Neuronal stem cell (in vitro differentiated cells): Measurements from ENCODE around the gene GIT1.

ENCODE experiments used
- DNase-seq: peaks from one replicate; pipeline ENCODE4 v3.0.0-alpha.2; 2013; ENCODE audit warnings: low spot score
- H2AFZ ChIP-seq: one replicate; pipeline ENCODE4 v1.6.1; 2013; ENCODE audit warnings: mild to moderate bottlenecking, low read length, inconsistent platforms
- H2AK5ac ChIP-seq: 2 replicates; pipeline ENCODE4 v1.6.1; 2013; ENCODE audit warnings: low read depth, mild to moderate bottlenecking, inconsistent platforms, low read length, moderate library complexity, mixed read lengths
- H2BK120ac ChIP-seq: 2 replicates; pipeline ENCODE4 v1.6.1; 2013; ENCODE audit warnings: low read depth, mild to moderate bottlenecking, inconsistent platforms, low read length, moderate library complexity, mixed read lengths
- H2BK12ac ChIP-seq: one replicate; pipeline ENCODE4 v1.6.1; 2013; ENCODE audit warnings: low read length, inconsistent platforms
- H2BK15ac ChIP-seq: 2 replicates; pipeline ENCODE4 v1.6.1; 2013; ENCODE audit warnings: mild to moderate bottlenecking, low read length, inconsistent platforms, mixed read lengths
- H2BK5ac ChIP-seq: one replicate; pipeline ENCODE4 v1.6.1; 2013; ENCODE audit warnings: inconsistent platforms, mild to moderate bottlenecking, low read length, moderate library complexity
- H3K14ac ChIP-seq: one replicate; pipeline ENCODE4 v1.6.1; 2013; ENCODE audit warnings: low read length, inconsistent platforms
- H3K18ac ChIP-seq: 2 replicates; pipeline ENCODE4 v1.6.1; 2013; ENCODE audit warnings: low read length, inconsistent platforms
- H3K23ac ChIP-seq: 2 replicates; pipeline ENCODE4 v1.6.1; 2013; ENCODE audit warnings: low read depth, mild to moderate bottlenecking, mixed read lengths, low read length, inconsistent platforms; ENCODE audit not compliant: poor library complexity
- H3K27ac ChIP-seq: replicated peaks from 3 replicates; pipeline ENCODE4 v1.5.1; 2013; ENCODE audit warnings: low read length, inconsistent platforms
- H3K27me3 ChIP-seq, 3 experiments: 2 replicates each; pipeline ENCODE4 v1.6.1; 2013; ENCODE audit warnings: low read length in 3 of 3, mild to moderate bottlenecking in 2 of 3, inconsistent platforms in 1 of 3, low read depth in 1 of 3, mixed read lengths in 1 of 3, moderate library complexity in 1 of 3; ENCODE audit not compliant: control insufficient read depth in 3 of 3, insufficient read depth in 3 of 3
- H3K36me3 ChIP-seq, 2 donors: replicated peaks in 1 of 2; 2 replicates each; pipeline ENCODE4 v1.6.1; 2013; ENCODE audit warnings: low read length in 2 of 2; ENCODE audit not compliant: control insufficient read depth in 2 of 2, insufficient read depth in 2 of 2
- H3K4ac ChIP-seq: 2 replicates; pipeline ENCODE4 v1.6.1; 2013; ENCODE audit warnings: inconsistent platforms, mild to moderate bottlenecking, low read length, moderate library complexity
- H3K4me1 ChIP-seq, 2 donors: 1 replicate in 1 of 2; 2 replicates in 1 of 2; pipeline ENCODE4 v1.6.1; 2013; ENCODE audit warnings: low read length in 2 of 2, low read depth in 1 of 2; ENCODE audit not compliant: control insufficient read depth in 2 of 2, insufficient read depth in 1 of 2
- H3K4me2 ChIP-seq: one replicate; pipeline ENCODE4 v1.6.1; 2013; ENCODE audit warnings: mild to moderate bottlenecking, low read length, inconsistent platforms; ENCODE audit not compliant: insufficient read depth, poor library complexity, severe bottlenecking
- H3K4me3 ChIP-seq, 2 donors: 2 replicates each; pipeline ENCODE4 v1.5.1; 2013; ENCODE audit warnings: low read length in 2 of 2, mild to moderate bottlenecking in 2 of 2, inconsistent platforms in 1 of 2, moderate library complexity in 1 of 2
- H3K79me1 ChIP-seq: one replicate; pipeline ENCODE4 v1.6.1; 2013; ENCODE audit warnings: low read depth, mild to moderate bottlenecking, inconsistent platforms, low read length, moderate library complexity
- H3K9ac ChIP-seq: one replicate; pipeline ENCODE4 v1.6.1; 2013; ENCODE audit warnings: mild to moderate bottlenecking, low read depth, low read length, inconsistent platforms; ENCODE audit not compliant: poor library complexity
- H3K9me3 ChIP-seq, 2 donors: replicated peaks in 1 of 2; 2 replicates each; pipeline versions ENCODE3 to v1.6.1; 2013; ENCODE audit warnings: low read length in 2 of 2, mild to moderate bottlenecking in 2 of 2, inconsistent platforms in 1 of 2, low read depth in 1 of 2, mixed read lengths in 1 of 2, moderate library complexity in 1 of 2; ENCODE audit not compliant: control insufficient read depth in 2 of 2, insufficient read depth in 1 of 2
- H4K8ac ChIP-seq: one replicate; pipeline ENCODE4 v1.6.1; 2013; ENCODE audit warnings: low read depth, mild to moderate bottlenecking, inconsistent platforms, low read length, moderate library complexity
- H4K91ac ChIP-seq: one replicate; pipeline ENCODE4 v1.6.1; 2013; ENCODE audit warnings: low read length, low read depth, mild to moderate bottlenecking, inconsistent platforms; ENCODE audit not compliant: poor library complexity
- WGBS, 2 donors: extraction: QIAGEN DNeasy Blood & Tissue Kit; methylation state at CpG; one replicate each; pipeline ENCODE4 v1.1.7; 2013; ENCODE audit warnings: missing lambda C conversion rate in 2 of 2, mixed read lengths in 1 of 2; ENCODE audit not compliant: insufficient read length in 2 of 2, insufficient replicate concordance in 1 of 2; ENCODE audit errors: extremely low coverage in 2 of 2; 5-methylcytosine and 5-hydroxymethylcytosine counted together

GIT1 gene

DNA sequence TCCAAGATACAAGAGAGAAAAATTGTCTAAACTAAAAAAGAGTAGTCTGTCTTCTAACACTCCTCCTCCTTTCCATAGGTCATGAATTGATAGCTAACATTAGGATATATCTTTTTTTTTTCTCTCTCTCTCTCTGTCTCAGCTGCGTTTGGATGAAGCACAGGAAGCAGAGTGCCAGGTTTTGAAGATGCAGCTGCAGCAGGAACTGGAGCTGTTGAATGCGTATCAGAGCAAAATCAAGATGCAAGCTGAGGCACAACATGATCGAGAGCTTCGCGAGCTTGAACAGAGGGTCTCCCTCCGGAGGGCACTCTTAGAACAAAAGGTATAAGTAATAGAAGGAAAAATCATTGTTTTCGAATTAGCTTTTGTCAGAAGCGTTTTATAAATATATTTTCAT, 55.5 kb downstream of the GIT1 start:
- no peak overlapping the region for H3K4ac ChIP-seq
- no peaks in the 10 kb centered on the region for H3K4me1 ChIP-seq
- no peak overlapping the region for H3K14ac ChIP-seq
- no peak overlapping the region for H2BK5ac ChIP-seq
- no peak overlapping the region for H2BK12ac ChIP-seq
- no peak overlapping the region for H4K8ac ChIP-seq
- peaks cover 17 to 83% of the 10 kb centered on the region in 2 donors for H3K36me3 ChIP-seq
- no peak overlapping the region for H2BK15ac ChIP-seq
- no peak overlapping the region for H3K4me3 ChIP-seq
- no peak overlapping the region for H4K91ac ChIP-seq
- no CpG with 5 or more reads among the region's 8 CpGs for WGBS, 2 donors
- no peak overlapping the region for H3K23ac ChIP-seq
- H3K9ac ChIP-seq, result no peak overlapping the region
- H2BK120ac ChIP-seq, result no peak overlapping the region
- H3K9me3 ChIP-seq, result no peaks in the 10 kb centered on the region
- no peak overlapping the region for H2AFZ ChIP-seq
- no peak for DNase-seq
- H3K4me2 ChIP-seq, result no peak overlapping the region
- no peaks in the 10 kb centered on the region for H3K27me3 ChIP-seq
- H3K79me1 ChIP-seq, result no peaks in the 10 kb centered on the region
- H3K18ac ChIP-seq, result no peak overlapping the region
- no peak overlapping the region for H3K27ac ChIP-seq
- H2AK5ac ChIP-seq, result no peak overlapping the region

DNA sequence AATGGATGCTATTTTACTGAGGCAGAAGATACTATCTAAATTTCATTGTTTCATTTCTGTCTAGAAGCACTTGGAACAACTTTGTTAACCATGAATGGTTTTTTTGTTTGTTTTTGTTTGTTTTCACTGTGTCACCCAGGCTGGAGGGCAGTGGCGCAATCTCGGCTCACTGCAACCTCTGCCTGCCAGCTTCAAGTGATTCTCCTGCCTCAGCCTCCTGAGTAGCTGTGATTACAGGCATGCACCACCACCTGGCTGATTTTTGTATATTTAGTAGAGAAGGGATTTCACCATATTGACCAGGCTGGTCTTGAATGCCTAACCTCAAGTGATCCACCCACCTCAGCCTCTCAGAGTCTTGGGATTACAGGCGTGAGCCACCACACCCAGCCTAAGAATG, 63.1 kb downstream of the GIT1 start:
- Histone ChIP-seq H2BK12ac (no peak overlapping the region), H3K36me3 (peaks cover 16 to 93% of the 10 kb centered on the region in 2 donors), H3K4me3 (no peak overlapping the region), H3K18ac (no peak overlapping the region), H3K27me3 (no peaks in the 10 kb centered on the region), H2AFZ (no peak overlapping the region), H3K4me2 (no peak overlapping the region), H3K4me1 (peaks cover 0 to 2% of the 10 kb centered on the region in 2 donors), H3K4ac (no peak overlapping the region), H4K91ac (no peak overlapping the region), H2BK15ac (no peak overlapping the region), H3K27ac (no peak overlapping the region), H3K14ac (no peak overlapping the region), H2BK120ac (no peak overlapping the region), H3K23ac (no peak overlapping the region), H3K9ac (no peak overlapping the region), H2AK5ac (no peak overlapping the region), H2BK5ac (no peak overlapping the region), H3K79me1 (no peaks in the 10 kb centered on the region), H3K9me3 (no peaks in the 10 kb centered on the region), H4K8ac (no peak overlapping the region)
- no peak for DNase-seq
- WGBS, 2 donors, result no CpG with 5 or more reads among the region's 3 CpGs

DNA sequence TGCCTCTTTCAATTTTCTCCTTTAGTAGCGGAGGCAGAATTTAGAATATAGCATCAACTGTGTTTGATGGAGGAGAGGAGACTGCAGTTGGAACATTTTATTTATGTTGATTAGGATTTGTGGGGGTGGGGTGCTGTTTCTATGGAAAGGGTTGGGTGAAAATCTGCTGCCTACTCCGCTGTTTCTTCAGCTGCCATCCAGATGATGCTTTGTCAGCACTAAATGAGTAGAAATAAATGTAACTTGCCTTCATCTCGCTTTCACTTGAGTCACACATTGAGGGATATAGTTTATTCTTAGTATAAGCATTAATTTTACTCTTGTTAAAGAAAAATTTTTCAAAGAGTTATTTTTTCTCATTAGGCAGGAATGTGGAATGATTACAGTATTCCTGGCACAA, 64.8 kb downstream of the GIT1 start:
- H3K4me2 ChIP-seq, result no peak overlapping the region
- WGBS, 2 donors, result no CpG with 5 or more reads among the region's 3 CpGs
- H2BK12ac ChIP-seq, result no peak overlapping the region
- H3K14ac ChIP-seq, result no peak overlapping the region
- H3K23ac ChIP-seq, result no peak overlapping the region
- peaks cover 0 to 2% of the 10 kb centered on the region in 2 donors for H3K4me1 ChIP-seq
- no peak overlapping the region for H3K4me3 ChIP-seq
- no peaks in the 10 kb centered on the region for H3K79me1 ChIP-seq
- DNase-seq, result no peak
- no peak overlapping the region for H2AFZ ChIP-seq
- H3K36me3 ChIP-seq, result peaks cover 11 to 95% of the 10 kb centered on the region in 2 donors
- H2BK5ac ChIP-seq, result no peak overlapping the region
- no peaks in the 10 kb centered on the region for H3K27me3 ChIP-seq
- H4K91ac ChIP-seq, result no peak overlapping the region
- no peak overlapping the region for H4K8ac ChIP-seq
- H3K9me3 ChIP-seq, result no peaks in the 10 kb centered on the region
- H3K9ac ChIP-seq, result no peak overlapping the region
- H2BK120ac ChIP-seq, result no peak overlapping the region
- no peak overlapping the region for H2AK5ac ChIP-seq
- H3K27ac ChIP-seq, result no peak overlapping the region
- no peak overlapping the region for H2BK15ac ChIP-seq
- no peak overlapping the region for H3K18ac ChIP-seq
- H3K4ac ChIP-seq, result no peak overlapping the region
